CD8-positive, alpha-beta memory T cell (primary cell): ENCODE measurements around the gene CHODL. TPM values are rescaled to one million over a fixed set of nuclear protein-coding genes. Genes with fewer than 3 reads are reported as not detected.

Experiments
- CTCF ChIA-PET: fragments of 350-600 bp; sonication (Branson Sonifier 250); formaldehyde crosslinking; loops from one replicate; lab custom pipeline; 2021; ENCODE audit warnings: antibody characterized with exemption; lab: Charles Lee
- POLR2A ChIA-PET: fragments of 350-600 bp; sonication (Branson Sonifier 250); formaldehyde crosslinking; loops from one replicate; lab custom pipeline; 2021; ENCODE audit warnings: antibody characterized with exemption; lab: Charles Lee
- DNase-seq, 5 donors: peaks; one replicate each; pipeline versions ENCODE4 v3.0.0 to v3.0.0-alpha.2; 2020 to 2022; ENCODE audit warnings: mixed read lengths in 1 of 5
- H3K27ac ChIP-seq: one replicate; pipeline ENCODE4 v1.7.0; 2013; ENCODE audit warnings: low read depth, mild to moderate bottlenecking, low read length, moderate library complexity
- H3K27me3 ChIP-seq: 2 replicates; pipeline ENCODE4 v1.7.0; 2013; ENCODE audit warnings: low read length, mild to moderate bottlenecking; ENCODE audit not compliant: insufficient read depth, poor library complexity, severe bottlenecking
- H3K36me3 ChIP-seq: 2 replicates; pipeline ENCODE4 v1.7.0; 2013; ENCODE audit warnings: mild to moderate bottlenecking, low read length, moderate library complexity; ENCODE audit not compliant: insufficient read depth
- H3K4me1 ChIP-seq: 2 replicates; pipeline ENCODE4 v1.7.0; 2013; ENCODE audit warnings: mild to moderate bottlenecking, low read length, moderate library complexity; ENCODE audit not compliant: insufficient read depth
- H3K4me3 ChIP-seq: 2 replicates; pipeline ENCODE4 v1.7.0; 2013; ENCODE audit warnings: mild to moderate bottlenecking, low read length
- H3K9me3 ChIP-seq: 2 replicates; pipeline ENCODE4 v1.7.0; 2013; ENCODE audit warnings: mild to moderate bottlenecking, low read length
- H3K27ac Mint-ChIP-seq, 8 donors: one replicate each; pipeline ENCODE4 v1.8.0; 2020 to 2021; ENCODE audit warnings: mixed read lengths in 8 of 8, mild to moderate bottlenecking in 6 of 8, inconsistent platforms in 3 of 8, moderate library complexity in 3 of 8
- H3K27me3 Mint-ChIP-seq, 2 donors: one replicate each; pipeline ENCODE4 v1.8.0; 2020 to 2021; ENCODE audit warnings: mixed read lengths in 2 of 2, mild to moderate bottlenecking in 1 of 2, moderate library complexity in 1 of 2
- H3K36me3 Mint-ChIP-seq, 3 donors: one replicate each; pipeline ENCODE4 v1.8.0; 2020 to 2021; ENCODE audit warnings: mixed read lengths in 3 of 3, inconsistent platforms in 1 of 3, mild to moderate bottlenecking in 1 of 3
- H3K4me1 Mint-ChIP-seq, 3 donors: one replicate each; pipeline ENCODE4 v1.8.0; 2020 to 2021; ENCODE audit warnings: mixed read lengths in 3 of 3, inconsistent platforms in 1 of 3, mild to moderate bottlenecking in 1 of 3
- H3K4me3 Mint-ChIP-seq, 7 donors: one replicate each; pipeline ENCODE4 v1.8.0; 2020 to 2021; ENCODE audit warnings: mixed read lengths in 7 of 7, mild to moderate bottlenecking in 6 of 7, moderate library complexity in 4 of 7, inconsistent platforms in 2 of 7
- H3K9me3 Mint-ChIP-seq, 5 donors: one replicate each; pipeline ENCODE4 v1.8.0; 2020 to 2022; ENCODE audit warnings: mixed read lengths in 5 of 5, mild to moderate bottlenecking in 3 of 5, moderate library complexity in 2 of 5, inconsistent platforms in 1 of 5
- polyA plus RNA-seq: library from polyadenylated mRNA; unstranded; fragments of 300-500 nt; fragmentation: Illumina TruSeq; gene quantifications from one replicate; pipeline ENCODE4 v1.2.3, GENCODE V29; 2021
- total RNA-seq, 2 experiments: library from RNA; stranded (reverse); gene quantifications; one replicate each; pipeline ENCODE4 v1.2.3, GENCODE V29; 2021

CHODL gene
- total and polyA plus RNA-seq, 3 experiments from 2014 or later: 0.22 to 0.59 TPM; not detected in 1

DNA sequence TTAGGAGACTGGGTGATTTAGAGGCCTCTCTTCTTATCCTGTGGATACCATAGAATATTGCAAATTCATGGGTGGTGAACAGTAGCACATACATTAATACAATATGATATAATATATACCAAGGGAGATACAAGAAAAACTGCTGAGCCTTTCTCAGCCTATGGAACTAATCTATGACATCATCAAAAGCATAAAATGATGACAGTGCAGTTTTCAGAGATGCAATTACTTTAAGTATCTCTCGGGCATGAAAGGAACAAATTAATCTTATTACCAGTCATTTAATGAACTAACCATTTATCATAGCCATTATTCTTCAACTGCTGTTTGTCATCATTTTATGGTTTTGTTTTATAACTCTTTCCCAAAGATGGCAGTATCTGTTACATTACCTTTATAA lies 3.5 kb downstream of the CHODL start:
- H3K36me3 ChIP-seq: no peaks in the 10 kb centered on the region
- no peak overlapping the region for H3K4me3 ChIP-seq
- H3K9me3 ChIP-seq: no peaks in the 10 kb centered on the region
- CTCF ChIA-PET: no interaction called here
- no peaks in the 10 kb centered on the region for H3K4me1 ChIP-seq
- H3K27me3 ChIP-seq: no peaks in the 10 kb centered on the region
- no peak overlapping the region for H3K27ac ChIP-seq
- no peak for DNase-seq
- H3K4me3 Mint-ChIP-seq: no peak overlapping the region
- POLR2A ChIA-PET: no interaction called here
- H3K27ac Mint-ChIP-seq: no peak overlapping the region
- peaks cover 0 to 9% (median 0%) of the 10 kb centered on the region in 3 donors for H3K4me1 Mint-ChIP-seq
- peaks cover 9 to 20% of the 10 kb centered on the region in 2 donors for H3K27me3 Mint-ChIP-seq
- peaks cover 0 to 10% (median 3%) of the 10 kb centered on the region in 5 donors for H3K9me3 Mint-ChIP-seq
- H3K36me3 Mint-ChIP-seq: peaks cover 0 to 3% (median 0%) of the 10 kb centered on the region in 3 donors

DNA sequence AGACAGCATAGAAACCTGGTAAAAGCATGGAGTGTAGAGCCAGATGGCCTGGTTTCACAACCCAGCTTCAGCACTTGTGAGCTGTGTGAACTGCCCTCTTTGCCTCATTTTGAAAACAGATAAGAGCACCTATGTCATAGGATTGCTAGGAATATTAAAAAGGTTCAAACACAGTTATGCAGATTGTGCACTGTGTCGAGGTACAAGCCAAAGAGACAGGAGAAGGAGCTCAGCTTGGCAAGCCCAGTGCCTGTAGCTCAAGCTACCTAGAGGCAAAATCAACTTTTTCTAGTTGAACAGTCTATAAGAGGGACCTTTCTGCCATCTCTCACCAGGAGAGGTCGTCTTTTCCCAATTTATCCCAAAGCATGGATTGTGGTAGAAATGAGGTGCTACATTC lies 5.0 kb downstream of the CHODL start:
- peaks cover 1 to 9% of the 10 kb centered on the region in 2 donors for H3K27me3 Mint-ChIP-seq
- POLR2A ChIA-PET: no interaction called here
- Histone ChIP-seq H3K9me3 (no peaks in the 10 kb centered on the region), H3K4me1 (no peaks in the 10 kb centered on the region), H3K36me3 (no peaks in the 10 kb centered on the region), H3K27ac (no peak overlapping the region), H3K4me3 (no peak overlapping the region), H3K27me3 (no peaks in the 10 kb centered on the region)
- H3K9me3 Mint-ChIP-seq: peaks cover 0 to 5% (median 3%) of the 10 kb centered on the region in 5 donors
- H3K4me1 Mint-ChIP-seq: peaks cover 0 to 3% (median 0%) of the 10 kb centered on the region in 3 donors
- H3K4me3 Mint-ChIP-seq: no peak overlapping the region
- DNase-seq: no peak
- CTCF ChIA-PET: no interaction called here
- H3K36me3 Mint-ChIP-seq: peaks cover 0 to 3% (median 0%) of the 10 kb centered on the region in 3 donors
- no peak overlapping the region for H3K27ac Mint-ChIP-seq

GRCh38 chr21:18251065-18251464 lies 6.4 kb downstream of the CHODL start:
- H3K27ac Mint-ChIP-seq: no peak overlapping the region
- Histone ChIP-seq H3K27me3 (no peaks in the 10 kb centered on the region), H3K36me3 (no peaks in the 10 kb centered on the region), H3K4me3 (no peak overlapping the region), H3K4me1 (no peaks in the 10 kb centered on the region), H3K27ac (no peak overlapping the region), H3K9me3 (no peaks in the 10 kb centered on the region)
- H3K4me3 Mint-ChIP-seq: no peak overlapping the region
- peaks cover 0 to under 1% (median 0%) of the 10 kb centered on the region in 3 donors for H3K36me3 Mint-ChIP-seq
- ChIA-PET CTCF (no interaction called here), POLR2A (no interaction called here)
- H3K27me3 Mint-ChIP-seq: peaks cover 1 to 4% of the 10 kb centered on the region in 2 donors
- peaks cover 0 to 5% (median under 1%) of the 10 kb centered on the region in 5 donors for H3K9me3 Mint-ChIP-seq
- DNase-seq: no peak
- H3K4me1 Mint-ChIP-seq: no peaks in the 10 kb centered on the region

DNA sequence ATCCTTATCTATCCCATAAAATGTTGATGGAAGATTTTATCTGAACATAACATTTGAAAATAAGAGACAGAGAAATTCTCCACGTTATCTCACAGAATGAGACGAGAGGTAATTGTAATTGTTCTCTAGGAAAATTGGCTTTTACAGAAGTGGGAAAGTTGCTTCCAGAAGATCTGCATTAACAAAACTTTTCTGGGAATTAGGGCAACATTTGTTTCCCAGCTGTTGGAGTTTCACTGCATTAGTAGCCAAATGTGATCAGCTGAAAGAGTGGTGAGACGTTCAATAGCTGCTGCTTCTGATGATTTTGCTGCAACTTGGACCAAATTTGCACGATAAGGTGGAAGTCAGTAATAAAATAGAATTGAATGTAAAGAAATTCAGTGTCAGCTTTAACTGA lies 7.6 kb downstream of the CHODL start:
- H3K9me3 Mint-ChIP-seq: peaks cover 0 to 5% (median 0%) of the 10 kb centered on the region in 5 donors
- POLR2A ChIA-PET: no interaction called here
- CTCF ChIA-PET: interaction anchor here (1.0 to 1.6 kb wide), 2 partner anchors 9 to 211 kb away, joined by 3 to 4 read pairs; no protein-coding TSS in a partner anchor

DNA sequence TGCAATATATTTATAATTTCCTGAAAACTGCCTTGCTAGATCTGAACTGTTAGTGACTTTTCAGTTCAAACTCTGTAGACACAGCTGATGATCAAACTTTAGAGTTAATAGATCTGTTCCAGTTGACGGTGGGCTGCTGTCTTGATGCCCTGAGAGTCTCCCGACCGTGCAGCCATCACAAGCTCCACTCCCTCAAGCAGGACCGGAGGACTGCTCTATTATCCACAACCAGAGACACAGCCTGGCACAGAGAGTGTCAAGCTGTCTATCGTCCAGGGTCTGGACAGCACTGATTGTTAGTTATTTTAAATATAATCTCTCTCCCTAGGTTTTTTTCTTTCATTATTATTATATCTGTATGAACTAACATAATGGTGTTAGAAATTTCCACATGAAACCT lies 8.0 kb downstream of the CHODL start:
- H3K4me1 Mint-ChIP-seq: no peaks in the 10 kb centered on the region
- no peak overlapping the region for H3K4me3 ChIP-seq
- H3K36me3 Mint-ChIP-seq: no peaks in the 10 kb centered on the region
- H3K36me3 ChIP-seq: no peaks in the 10 kb centered on the region
- peaks cover 0 to 5% (median 2%) of the 10 kb centered on the region in 5 donors for H3K9me3 Mint-ChIP-seq
- DNase-seq: no peak
- H3K27ac Mint-ChIP-seq: no peak overlapping the region
- H3K27ac ChIP-seq: no peak overlapping the region
- no peak overlapping the region for H3K4me3 Mint-ChIP-seq
- POLR2A ChIA-PET: no interaction called here
- H3K4me1 ChIP-seq: no peaks in the 10 kb centered on the region
- CTCF ChIA-PET: interaction anchor here (1.0 to 1.6 kb wide), 2 partner anchors 10 to 212 kb away, joined by 3 to 4 read pairs; no protein-coding TSS in a partner anchor
- no peaks in the 10 kb centered on the region for H3K9me3 ChIP-seq
- peaks cover 0 to under 1% of the 10 kb centered on the region in 2 donors for H3K27me3 Mint-ChIP-seq
- H3K27me3 ChIP-seq: no peaks in the 10 kb centered on the region

More for the DNA sequence above, 7.6 kb downstream of the CHODL start:
- H3K4me1 Mint-ChIP-seq: no peaks in the 10 kb centered on the region
- no peak overlapping the region for H3K4me3 ChIP-seq
- peaks cover 0 to 1% of the 10 kb centered on the region in 2 donors for H3K27me3 Mint-ChIP-seq
- no peak overlapping the region for H3K4me3 Mint-ChIP-seq
- no peaks in the 10 kb centered on the region for H3K9me3 ChIP-seq
- H3K36me3 Mint-ChIP-seq: no peaks in the 10 kb centered on the region
- H3K36me3 ChIP-seq: no peaks in the 10 kb centered on the region
- H3K27me3 ChIP-seq: no peaks in the 10 kb centered on the region
- no peak for DNase-seq
- H3K4me1 ChIP-seq: no peaks in the 10 kb centered on the region
- H3K27ac ChIP-seq: no peak overlapping the region
- H3K27ac Mint-ChIP-seq: no peak overlapping the region

- CTCF ChIA-PET: interaction anchor here (1.6 kb wide), 1 partner anchor 10 kb away, joined by 4 read pairs; no protein-coding TSS in a partner anchor
- no peaks in the 10 kb centered on the region for H3K36me3 ChIP-seq
- H3K27me3 ChIP-seq: no peaks in the 10 kb centered on the region
- DNase-seq: no peak
- no peaks in the 10 kb centered on the region for H3K27me3 Mint-ChIP-seq
- H3K4me3 ChIP-seq: no peak overlapping the region
- no peak overlapping the region for H3K27ac ChIP-seq
- H3K4me1 ChIP-seq: no peaks in the 10 kb centered on the region
- no peak overlapping the region for H3K27ac Mint-ChIP-seq
- no peaks in the 10 kb centered on the region for H3K36me3 Mint-ChIP-seq
- H3K4me3 Mint-ChIP-seq: no peak overlapping the region
- no peaks in the 10 kb centered on the region for H3K9me3 ChIP-seq
- POLR2A ChIA-PET: no interaction called here
- H3K9me3 Mint-ChIP-seq: peaks cover 0 to 5% (median 2%) of the 10 kb centered on the region in 5 donors
- H3K4me1 Mint-ChIP-seq: no peaks in the 10 kb centered on the region
These were observed 8.6 kb downstream of the CHODL start for GRCh38 chr21:18253221-18253620.

- no peak overlapping the region for H3K4me3 Mint-ChIP-seq
- Histone ChIP-seq H3K9me3 (no peaks in the 10 kb centered on the region), H3K4me3 (no peak overlapping the region), H3K27ac (no peak overlapping the region), H3K27me3 (no peaks in the 10 kb centered on the region), H3K36me3 (no peaks in the 10 kb centered on the region), H3K4me1 (no peaks in the 10 kb centered on the region)
- H3K27me3 Mint-ChIP-seq: no peaks in the 10 kb centered on the region
- H3K4me1 Mint-ChIP-seq: no peaks in the 10 kb centered on the region
- peaks cover 0 to 5% (median 2%) of the 10 kb centered on the region in 5 donors for H3K9me3 Mint-ChIP-seq
- H3K36me3 Mint-ChIP-seq: no peaks in the 10 kb centered on the region
- CTCF ChIA-PET: no interaction called here
- H3K27ac Mint-ChIP-seq: no peak overlapping the region
- POLR2A ChIA-PET: no interaction called here
- no peak for DNase-seq
These were observed 9.2 kb downstream of the CHODL start for GRCh38 chr21:18253799-18254198.

DNA sequence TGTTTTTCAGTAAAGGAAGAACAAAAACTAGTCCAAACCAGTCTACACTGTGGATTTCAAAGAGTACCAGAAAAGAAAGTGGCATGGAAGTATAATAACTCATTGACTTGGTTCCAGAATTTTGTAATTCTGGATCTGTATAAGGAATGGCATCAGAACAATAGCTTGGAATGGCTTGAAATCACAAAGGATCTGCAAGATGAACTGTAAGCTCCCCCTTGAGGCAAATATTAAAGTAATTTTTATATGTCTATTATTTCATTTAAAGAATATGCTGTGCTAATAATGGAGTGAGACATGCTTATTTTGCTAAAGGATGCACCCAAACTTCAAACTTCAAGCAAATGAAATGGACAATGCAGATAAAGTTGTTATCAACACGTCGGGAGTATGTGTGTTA lies 21.3 kb downstream of the CHODL start:
- peaks cover 0 to 3% (median 0%) of the 10 kb centered on the region in 5 donors for H3K9me3 Mint-ChIP-seq
- no peaks in the 10 kb centered on the region for H3K27me3 Mint-ChIP-seq
- no peaks in the 10 kb centered on the region for H3K27me3 ChIP-seq
- H3K9me3 ChIP-seq: no peaks in the 10 kb centered on the region
- DNase-seq: no peak
- H3K36me3 Mint-ChIP-seq: no peaks in the 10 kb centered on the region
- H3K27ac ChIP-seq: no peak overlapping the region
- no peaks in the 10 kb centered on the region for H3K4me1 ChIP-seq
- H3K27ac Mint-ChIP-seq: no peak overlapping the region
- no peak overlapping the region for H3K4me3 Mint-ChIP-seq
- POLR2A ChIA-PET: no interaction called here
- H3K4me1 Mint-ChIP-seq: no peaks in the 10 kb centered on the region
- CTCF ChIA-PET: no interaction called here
- no peaks in the 10 kb centered on the region for H3K36me3 ChIP-seq
- H3K4me3 ChIP-seq: no peak overlapping the region
